Endothelial cell of hepatic sinusoid (primary cell): Measurements from ENCODE around the gene EPAS1.
"Not testable (repeated sequence)": the region's sequence is repeated elsewhere in the genome, so short reads cannot be mapped to it uniquely, and the experiment has no call there.

Experiments used
- in situ Hi-C: cut with HindIII; loops from 2 replicates; pipeline ENCODE4 v1.10.0; 2017; ENCODE audit warnings: low sequenced_read_pairs

EPAS1 gene

DNA sequence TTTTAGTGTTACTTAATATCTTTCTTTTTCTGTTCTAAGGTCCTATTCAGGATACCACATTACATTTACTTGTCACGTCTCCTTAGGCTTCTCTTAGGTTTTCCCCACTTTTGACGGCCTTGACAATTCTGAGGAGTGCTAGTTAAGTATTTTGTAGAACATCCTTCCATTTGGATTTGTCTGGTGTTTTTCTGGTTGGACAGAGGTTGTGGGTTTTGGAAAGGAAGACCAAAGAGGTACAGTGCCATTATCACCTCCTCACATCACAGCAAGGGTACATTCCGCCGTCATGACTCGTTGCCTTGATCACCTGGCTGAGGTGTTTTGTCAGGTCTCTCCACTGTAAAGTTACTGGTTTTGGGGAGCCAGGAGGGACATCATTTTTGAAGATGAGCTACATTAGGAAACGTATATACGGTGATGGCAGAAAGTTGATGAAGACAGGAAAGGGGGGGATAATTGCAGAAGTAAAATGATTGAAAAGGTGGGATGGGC, 93.7 kb downstream of the EPAS1 start:
- in situ Hi-C loops = no loop called here

DNA sequence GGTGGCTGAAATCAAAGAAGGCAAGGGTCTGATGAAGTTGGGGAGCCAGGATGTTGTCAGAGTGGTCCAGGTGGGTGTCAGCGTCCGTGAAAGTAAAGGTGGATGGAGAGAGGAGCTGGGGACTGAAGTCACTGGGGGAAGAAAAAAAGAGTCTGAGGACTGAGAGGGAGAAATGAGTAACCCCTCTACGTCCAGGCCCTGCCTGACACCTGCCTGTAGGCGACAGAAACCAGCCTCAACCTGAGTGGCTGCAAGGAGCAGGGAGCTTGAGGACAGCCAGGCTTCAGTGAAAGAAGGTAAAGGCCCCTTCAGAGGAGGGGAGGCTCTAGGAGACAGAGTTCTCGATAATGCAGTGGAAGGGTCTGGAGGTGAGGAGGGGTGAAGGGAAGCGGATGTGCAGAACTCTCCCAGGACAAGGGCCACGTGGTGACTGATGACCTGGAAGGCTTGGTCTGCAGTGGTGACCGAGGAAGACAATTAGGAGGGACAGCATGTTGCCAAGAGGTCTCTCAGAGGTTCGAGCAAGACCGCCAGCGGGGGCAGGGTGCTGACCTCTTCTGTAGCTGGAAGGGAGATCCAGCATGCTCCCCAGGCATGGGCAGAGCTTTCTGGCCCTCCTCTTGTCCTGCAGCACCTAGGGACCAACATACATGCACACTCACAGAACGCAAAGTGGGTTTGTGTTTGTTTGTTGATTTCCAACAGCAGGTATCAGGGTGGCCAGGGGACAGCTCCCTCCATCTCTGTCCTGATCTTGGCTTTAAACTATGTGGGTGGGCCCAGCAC, 95.5 kb downstream of the EPAS1 start:
- in situ Hi-C loops = no loop called here

DNA sequence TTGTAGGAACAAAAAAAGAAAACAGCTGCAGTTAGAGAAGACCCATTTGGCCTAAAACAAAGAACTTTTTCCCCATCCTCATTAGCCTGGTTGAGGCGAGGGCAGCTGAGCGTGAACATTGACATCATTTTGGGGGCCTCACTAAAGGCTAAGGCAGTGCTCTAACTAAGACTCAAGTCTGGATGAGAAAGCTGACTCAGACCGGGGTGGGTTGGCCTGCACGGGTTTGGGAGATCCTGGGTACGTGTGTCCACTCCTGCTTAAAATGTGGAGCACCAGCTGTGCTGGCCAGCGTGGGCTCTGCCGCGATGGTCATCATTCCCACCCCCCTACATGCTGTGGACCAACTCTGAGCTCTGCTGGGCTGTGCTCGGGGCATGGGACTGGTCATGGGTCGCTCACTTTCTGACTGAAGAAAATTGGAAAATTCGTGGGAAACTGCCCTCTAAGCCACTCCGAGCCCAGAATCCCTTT, 96.2 kb downstream of the EPAS1 start:
- in situ Hi-C loops = no loop called here

DNA sequence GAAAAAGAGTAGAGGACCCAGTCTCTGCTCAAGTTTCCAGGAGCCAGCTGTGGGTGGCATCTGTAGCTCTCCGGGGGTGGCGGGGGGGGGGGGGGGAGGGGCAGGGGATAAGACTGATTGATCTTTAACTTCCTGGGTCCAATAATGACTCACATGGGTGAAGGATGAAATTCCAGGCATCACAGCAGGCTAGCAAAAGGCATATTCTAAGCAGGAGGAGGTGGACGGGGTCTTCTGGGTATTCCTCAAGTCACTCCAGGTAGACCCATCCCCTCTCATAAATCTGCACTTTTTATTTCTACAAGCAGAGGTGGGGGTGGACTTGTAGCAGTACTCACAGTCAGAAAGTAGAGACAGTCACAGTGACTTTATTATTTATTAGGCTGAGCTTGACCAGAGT, 96.7 kb downstream of the EPAS1 start:
- in situ Hi-C loops = no loop called here

DNA sequence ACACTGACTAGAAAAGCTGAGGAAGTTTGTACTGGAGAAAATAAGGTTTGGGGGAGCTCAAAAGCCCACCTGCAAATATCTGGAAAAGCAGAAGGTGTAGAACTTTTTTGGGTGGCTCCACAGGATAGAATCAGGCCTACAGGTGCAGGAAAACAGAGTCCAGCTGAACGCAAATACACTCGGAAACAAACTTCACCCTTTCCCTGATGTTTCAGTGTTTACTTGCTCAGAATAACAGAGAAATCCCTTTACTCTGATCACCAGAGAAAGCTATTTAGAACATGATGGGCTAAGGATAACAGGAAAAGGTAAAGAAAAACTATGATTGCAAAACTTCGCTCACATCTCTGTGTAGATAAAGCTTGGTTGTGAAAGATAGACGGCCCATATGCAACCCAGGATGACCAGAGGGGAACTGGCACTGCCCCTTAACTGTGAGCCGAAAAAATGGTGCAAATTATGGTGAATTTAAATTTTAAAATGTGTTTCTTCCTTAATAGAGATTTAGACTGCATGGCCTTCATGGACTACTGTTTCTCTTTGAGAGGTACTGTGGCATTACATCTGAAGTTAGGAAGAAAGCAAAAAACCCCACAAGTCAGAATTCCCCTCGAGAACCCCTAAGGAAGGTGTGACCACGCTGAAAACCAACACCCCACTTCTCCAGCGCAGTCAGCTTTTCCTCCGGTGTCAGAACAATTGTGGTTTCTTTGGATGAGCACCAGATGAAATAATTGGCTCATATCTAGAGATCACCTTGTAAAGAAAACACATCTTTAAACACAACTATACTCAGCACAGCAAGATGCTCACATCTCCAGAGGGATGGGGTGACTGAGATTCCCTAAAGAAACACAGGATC, 97.7 kb downstream of the EPAS1 start:
- in situ Hi-C loops = no loop called here

DNA sequence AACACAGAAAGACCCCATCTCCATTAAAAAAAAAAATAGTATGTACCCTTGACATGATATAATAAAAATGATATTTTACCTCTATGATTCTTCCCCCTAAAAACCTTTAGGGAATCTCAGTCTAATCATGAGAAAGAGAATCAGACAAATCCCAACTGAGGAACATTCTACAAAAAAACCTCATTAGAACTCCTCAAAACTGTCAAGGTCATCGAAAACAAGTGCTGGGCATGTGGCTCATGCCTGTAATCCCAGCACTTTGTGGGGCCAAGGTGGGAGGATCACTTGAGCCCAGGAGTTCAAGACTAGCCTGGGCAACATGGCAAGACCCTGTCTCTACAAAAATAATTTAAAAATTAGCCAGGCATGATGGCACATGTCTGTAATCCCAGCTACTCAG, 98.5 kb downstream of the EPAS1 start:
- in situ Hi-C loops = not testable (repeated sequence)

DNA sequence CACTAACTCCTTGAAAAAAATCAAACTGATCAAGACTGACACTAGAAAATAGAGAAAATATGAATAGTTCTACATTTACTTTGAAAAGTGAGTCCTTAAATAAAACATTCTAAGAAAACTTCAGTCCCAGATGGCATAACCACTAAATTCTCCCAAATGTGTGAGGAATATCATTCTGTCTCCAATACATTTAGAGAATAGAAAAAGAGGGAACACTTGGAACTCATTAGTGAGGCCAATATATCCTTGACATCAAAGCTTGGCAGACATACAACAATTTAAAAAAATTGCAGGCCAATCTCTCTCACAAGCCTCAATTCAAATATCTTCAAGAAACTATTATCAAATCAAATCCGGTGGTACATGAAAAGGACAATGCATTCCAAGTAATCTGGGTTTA, 102.8 kb downstream of the EPAS1 start:
- in situ Hi-C loops = no loop called here

DNA sequence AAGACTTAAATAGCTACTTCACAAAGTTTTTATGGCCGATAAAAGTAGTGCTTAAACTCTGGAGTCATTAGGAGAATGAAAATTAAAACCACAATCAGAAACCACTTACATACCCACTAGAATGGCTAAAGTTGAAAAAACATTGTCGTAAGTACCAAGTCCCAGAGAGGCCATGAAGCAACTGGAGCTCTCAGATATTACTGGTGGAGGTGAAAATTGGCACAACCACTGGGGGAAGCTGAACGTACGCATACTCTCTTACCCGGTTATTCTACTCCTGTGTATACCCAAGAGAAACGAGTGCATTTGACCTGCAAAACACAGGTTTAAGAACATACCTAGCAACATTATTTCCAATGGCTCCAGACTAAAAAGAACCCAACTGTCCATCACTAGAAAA, 105.7 kb downstream of the EPAS1 start:
- in situ Hi-C loops = no loop called here

DNA sequence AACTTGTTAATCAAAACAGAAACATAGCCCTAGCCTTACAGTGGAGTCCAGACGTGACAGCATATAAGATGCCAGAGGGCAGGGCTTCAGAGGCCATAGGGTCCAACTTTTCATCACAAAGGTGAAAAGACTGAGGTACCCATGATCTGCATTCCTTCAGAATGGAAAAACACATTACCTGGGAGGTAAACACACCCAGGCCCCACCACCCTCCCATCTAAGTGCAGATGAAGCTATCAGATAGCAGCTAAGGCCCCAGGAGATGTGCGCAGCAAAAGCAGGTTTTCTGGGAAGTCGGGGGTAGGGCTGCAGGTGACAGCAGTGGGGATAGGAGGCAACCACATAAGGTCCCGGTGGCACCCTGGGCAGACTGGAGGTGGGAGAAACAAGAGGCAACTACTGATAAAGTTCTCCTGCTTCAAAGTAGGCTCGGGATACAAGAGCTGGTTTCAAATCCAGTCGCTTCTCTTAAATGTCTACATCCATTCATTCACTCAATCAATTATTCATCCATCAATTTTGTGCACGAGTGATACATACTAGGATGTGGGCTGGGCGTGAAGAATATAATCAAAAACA, 107.1 kb downstream of the EPAS1 start:
- in situ Hi-C loops = no loop called here

DNA sequence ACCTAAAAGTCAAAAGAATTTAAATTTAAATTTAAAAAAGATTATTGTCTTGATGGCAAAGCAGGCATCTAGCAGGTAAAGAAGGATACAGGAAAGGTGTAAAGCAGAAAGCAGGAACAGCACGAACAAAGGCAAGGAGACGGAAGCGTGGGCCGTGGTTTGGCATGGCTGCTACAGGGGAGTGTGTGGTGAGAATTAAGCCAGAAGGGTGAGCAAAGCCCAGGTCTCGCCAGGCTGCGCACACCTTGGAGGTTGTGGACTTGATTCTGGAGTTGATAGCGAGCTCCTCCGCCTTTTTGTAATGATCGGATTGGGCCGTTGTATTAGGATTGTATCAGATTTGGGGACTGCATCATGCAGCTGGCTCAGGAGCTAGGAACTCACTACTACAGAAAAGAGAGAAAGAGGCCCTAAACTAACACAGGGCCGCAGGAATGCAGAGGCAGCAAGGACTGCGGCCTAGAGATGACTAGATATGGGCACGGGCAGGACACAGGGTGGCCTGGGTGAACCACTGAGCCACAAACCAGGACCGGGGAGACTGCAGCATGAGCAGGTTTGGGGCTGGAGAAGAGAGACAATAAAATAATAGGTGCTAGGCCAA, 110.7 kb downstream of the EPAS1 start:
- in situ Hi-C loops = no loop called here

DNA sequence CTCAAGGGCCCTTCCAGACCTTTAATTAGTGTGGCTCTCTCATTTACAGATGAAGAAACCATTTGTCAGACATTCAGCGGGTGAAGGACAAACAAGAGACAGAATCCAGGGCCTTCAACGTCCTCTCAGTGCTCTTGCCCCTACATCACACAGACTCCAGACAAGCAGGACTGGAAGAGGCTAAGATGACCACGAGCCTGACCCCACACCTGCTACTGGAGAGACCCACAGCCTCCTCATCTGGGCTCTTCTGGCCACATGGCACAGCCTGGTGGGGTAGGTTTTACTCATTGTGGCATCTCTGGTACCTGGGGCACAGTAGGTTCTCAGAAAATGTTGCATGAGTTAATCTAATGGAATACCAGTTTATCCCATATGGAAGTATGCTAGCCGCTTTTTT, 112.5 kb downstream of the EPAS1 start:
- in situ Hi-C loops = no loop called here

DNA sequence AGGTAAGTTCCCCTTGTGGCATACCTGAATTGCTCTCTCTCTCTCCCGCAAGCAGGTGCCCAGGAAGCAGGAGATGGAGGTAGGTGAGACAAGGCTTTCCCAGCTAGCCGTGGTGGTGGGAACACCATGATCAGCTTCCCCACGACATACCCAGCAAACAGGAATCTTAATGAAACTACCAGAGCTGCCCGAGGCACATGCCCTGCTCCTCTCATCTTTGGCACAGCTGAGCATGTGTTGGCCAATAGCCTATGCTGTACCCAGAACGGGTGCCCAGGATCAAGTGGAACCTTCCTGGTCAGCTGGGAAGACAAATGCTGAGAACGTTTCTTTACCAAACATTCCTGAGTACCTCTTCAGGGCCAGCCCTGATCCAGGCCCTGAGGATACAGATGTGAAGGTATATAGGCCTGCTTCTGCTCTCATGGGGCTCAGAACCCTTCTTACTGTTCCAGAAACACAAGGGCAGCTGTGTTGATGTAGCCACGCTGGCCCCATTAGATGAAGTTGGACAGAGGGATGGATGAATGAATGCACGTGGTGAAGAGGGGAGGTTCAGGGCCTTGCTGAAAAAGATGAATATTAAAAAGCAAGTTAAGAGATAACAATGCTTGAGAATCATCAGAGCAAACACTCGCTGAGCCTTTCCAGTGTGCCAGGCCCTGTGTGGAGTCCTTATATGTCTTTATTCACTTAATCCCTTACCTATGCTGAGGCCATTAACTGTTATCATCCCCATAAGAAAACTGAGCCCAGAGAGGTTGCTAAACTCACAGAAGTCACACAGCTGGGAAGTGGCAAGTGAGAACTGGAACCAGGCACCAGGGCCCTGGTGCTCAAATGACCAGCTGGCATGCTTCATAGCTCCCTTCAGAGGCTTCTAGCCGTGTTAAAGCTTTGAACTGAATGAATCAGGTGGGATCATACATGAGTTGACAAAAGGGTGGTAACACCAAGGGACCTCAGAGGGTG, 113.4 kb downstream of the EPAS1 start:
- in situ Hi-C loops = no loop called here

DNA sequence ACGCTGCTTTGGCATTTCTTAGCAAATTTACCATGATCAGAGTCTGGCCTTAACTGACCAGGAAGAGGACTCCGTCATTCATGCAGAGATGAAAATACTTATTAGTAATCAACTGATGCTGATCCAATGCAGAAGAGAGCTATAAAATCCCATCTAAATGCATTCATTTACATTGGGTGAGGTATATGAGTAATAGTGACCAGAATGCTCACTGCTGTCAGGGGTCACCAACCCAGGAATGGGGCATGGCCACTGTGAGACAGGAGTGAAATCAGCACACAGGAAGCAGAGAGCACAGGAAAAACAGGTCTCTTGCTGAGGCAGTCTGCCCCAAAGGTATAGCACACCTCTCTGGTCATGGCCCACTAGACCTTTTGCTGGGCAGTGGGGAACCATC, 114.0 kb downstream of the EPAS1 start:
- in situ Hi-C loops = no loop called here

DNA sequence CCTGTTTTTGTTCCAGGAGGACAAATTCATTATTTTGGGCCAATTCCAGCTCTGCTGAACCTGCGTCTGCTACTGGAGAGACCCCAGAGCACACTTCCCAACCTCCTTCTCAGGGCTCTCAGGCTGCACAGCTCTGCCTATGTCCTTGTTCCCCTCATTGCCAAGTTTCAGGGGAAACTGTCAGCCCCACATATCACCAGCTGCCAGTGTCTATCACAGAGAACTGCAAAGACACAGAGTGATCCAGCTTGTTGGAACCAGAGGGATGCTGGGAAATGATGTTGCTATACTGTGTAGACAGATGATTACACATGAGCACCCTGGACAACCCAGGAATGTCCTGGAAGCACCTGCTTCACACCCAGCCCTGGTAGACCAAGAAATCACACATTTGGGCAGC, 114.8 kb downstream of the EPAS1 start:
- in situ Hi-C loops = no loop called here

DNA sequence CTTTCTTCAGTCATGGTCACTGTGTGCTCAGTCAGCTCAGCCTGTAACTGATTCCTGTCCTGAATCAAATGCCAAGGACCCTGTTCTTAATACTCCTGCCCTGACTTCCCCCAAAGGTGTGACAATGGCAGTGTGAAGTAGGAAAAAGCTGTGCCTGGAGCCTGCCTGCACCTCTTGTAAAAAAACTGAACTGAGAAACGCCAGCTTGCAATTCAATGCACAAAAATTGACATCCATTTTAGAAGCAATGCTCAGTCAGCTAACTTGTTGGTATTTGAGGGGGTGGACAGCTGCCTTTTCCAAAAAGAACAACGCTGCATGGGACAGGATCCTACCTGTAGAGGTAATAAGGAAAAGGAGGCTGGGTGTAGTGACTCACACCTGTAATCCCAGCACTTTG, 115.9 kb downstream of the EPAS1 start:
- in situ Hi-C loops = no loop called here

DNA sequence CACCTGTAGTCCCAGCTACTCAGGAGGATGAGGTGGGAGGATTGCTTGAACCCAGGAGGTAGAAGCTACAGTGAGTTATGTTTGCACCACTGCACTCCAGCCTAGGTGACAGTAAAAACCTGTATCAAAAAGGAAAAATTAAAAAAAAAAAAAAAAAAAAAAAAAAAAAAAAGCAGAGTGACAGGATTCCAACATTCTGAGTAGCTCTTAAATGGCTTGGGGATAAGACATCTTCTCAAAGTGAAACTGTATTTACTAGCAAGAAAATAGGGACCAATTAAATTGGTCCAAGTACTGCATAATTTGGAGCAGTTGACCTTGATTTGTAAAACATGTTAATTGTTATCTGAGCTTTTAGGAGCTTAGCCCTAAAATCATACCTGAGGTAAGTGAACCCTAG, 116.4 kb downstream of the EPAS1 start:
- in situ Hi-C loops = no loop called here

DNA sequence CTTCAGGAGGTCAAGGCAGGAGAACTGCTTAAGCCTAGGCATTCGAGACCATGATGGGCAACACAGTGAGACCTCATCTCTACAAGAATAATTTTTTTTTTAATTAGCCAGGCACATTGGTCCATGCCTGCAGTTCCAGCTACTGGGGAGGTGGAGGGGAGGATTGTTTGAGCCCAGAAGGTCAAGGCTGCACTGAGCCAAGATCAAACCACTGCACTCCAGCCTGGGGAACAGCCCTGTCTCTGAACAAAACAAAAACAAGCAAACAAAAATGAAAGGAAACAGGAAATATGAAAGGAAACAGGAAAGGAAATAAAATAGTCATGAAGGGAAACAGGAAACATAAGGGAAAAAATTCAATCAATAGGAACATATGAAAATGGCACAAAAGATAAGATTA, 117.5 kb downstream of the EPAS1 start:
- in situ Hi-C loops = no loop called here

DNA sequence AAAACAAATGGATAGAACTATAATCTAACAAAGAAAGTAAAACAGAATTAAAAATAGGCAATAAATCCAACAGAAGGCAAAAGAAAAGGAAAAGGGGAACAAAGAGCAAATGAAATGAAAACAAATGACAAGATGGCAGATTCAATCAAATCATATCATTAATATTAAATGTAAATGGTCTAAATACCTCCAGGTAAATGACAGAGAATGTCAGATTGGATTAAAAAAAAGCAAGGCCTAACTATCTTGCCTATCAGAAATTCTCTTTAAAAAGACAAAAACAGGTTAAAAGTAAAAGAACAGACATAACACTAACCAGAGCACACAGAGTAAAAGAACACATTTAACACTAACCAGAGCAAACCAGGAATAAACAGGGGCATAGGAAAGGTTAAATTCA, 119.1 kb downstream of the EPAS1 start:
- in situ Hi-C loops = no loop called here

DNA sequence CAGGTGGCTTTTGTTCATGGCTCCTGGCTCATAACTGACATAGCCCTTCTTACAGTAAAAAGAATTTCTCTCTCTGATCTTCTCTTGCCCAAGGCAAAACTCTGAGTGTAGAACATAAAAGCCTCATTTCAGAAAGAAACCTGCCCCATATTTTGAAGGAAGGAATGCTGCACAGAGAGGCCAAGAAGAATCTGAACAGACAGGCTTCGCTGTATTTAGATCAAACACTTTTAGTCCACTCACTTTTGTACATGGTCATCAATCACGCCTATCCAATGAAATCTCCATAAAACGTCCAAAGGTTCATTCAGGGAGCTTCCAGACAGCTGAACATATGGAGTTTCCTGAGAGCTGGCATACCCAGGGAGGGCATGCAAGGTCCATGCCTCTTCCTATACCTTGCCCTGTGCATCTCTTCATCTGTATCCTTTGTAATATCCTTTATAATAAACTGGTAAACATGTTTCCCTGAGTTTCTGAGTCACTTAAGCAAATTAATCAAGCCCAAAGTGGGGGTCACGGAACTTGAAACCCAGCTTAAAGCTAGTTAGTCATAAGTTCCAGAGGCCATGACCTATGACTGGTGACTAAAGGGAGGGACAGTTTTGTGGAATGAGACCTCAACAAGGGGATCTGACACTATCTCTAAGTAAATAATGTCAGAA, 119.7 kb downstream of the EPAS1 start:
- in situ Hi-C loops = no loop called here

DNA sequence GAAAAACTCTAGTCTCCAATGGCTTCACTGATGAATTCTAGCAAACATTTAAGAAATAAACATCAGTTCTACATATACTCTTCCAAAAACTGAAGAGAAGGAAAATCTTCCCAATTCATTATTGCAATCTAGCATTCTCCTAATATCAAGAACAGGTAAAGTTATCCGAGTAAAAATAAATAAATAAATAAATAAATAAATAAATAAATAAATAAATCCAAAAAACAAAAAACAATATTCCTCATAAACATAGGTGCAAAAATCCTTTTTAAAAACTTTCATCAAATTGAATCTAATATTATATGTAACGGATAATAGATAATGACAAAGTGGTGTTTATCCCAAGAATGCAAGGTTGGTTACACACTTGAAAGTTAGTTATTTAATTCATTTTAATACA, 123.7 kb downstream of the EPAS1 start:
- in situ Hi-C loops = no loop called here
